ENCODE data around the gene IL1RAPL1.

DNA sequence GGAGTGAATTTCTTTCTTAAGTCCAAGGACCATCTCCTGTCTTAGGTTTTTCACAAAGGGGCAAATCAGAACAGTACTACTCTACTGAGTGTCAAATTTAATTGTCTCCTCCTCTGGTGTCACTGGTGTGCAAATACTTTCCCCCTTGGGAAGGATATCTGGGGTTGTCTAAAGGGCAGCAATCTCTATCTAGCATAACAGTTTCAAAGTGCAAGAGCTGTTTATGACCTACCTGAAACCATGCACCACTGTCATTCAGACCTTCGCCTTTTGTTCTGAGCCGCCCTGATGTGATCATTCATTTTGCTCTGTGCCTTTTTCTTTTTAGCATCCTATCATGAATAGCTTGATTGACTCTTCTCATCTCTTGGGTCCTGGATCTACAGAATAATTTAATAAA, 39.3 kb downstream of the IL1RAPL1 start:
- TF ChIP-seq OSR1 (CRISPR knock-in tag; IDR thresholded peaks at IDR 0.05), result no peak
- TF ChIP-seq ARNTL (CRISPR knock-in tag; IDR thresholded peaks at IDR 0.05; ENCODE audit: borderline replicate concordance, low read depth), result no peak
- no peak for TF ChIP-seq GLIS3 (CRISPR knock-in tag; IDR thresholded peaks at IDR 0.05)
- no peak for TF ChIP-seq RARB (CRISPR knock-in tag; IDR thresholded peaks at IDR 0.05)
- TF ChIP-seq, protein P1, sequence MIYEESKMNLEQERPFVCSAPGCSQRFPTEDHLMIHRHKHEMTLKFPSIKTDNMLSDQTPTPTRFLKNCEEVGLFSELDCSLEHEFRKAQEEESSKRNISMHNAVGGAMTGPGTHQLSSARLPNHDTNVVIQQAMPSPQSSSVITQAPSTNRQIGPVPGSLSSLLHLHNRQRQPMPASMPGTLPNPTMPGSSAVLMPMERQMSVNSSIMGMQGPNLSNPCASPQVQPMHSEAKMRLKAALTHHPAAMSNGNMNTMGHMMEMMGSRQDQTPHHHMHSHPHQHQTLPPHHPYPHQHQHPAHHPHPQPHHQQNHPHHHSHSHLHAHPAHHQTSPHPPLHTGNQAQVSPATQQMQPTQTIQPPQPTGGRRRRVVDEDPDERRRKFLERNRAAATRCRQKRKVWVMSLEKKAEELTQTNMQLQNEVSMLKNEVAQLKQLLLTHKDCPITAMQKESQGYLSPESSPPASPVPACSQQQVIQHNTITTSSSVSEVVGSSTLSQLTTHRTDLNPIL (CRISPR knock-in tag; IDR thresholded peaks at IDR 0.05; ENCODE audit: low read depth), result no peak
- no peak for TF ChIP-seq ZNF8 (CRISPR knock-in tag; IDR thresholded peaks at IDR 0.05)
- TF ChIP-seq BACH2 (CRISPR knock-in tag; IDR thresholded peaks at IDR 0.05; ENCODE audit: borderline replicate concordance), result no peak
- TF ChIP-seq, protein P2, sequence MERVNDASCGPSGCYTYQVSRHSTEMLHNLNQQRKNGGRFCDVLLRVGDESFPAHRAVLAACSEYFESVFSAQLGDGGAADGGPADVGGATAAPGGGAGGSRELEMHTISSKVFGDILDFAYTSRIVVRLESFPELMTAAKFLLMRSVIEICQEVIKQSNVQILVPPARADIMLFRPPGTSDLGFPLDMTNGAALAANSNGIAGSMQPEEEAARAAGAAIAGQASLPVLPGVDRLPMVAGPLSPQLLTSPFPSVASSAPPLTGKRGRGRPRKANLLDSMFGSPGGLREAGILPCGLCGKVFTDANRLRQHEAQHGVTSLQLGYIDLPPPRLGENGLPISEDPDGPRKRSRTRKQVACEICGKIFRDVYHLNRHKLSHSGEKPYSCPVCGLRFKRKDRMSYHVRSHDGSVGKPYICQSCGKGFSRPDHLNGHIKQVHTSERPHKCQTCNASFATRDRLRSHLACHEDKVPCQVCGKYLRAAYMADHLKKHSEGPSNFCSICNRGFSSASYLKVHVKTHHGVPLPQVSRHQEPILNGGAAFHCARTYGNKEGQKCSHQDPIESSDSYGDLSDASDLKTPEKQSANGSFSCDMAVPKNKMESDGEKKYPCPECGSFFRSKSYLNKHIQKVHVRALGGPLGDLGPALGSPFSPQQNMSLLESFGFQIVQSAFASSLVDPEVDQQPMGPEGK (CRISPR knock-in tag; IDR thresholded peaks at IDR 0.05; ENCODE audit: borderline replicate concordance), result no peak
- TF ChIP-seq, protein P3, sequence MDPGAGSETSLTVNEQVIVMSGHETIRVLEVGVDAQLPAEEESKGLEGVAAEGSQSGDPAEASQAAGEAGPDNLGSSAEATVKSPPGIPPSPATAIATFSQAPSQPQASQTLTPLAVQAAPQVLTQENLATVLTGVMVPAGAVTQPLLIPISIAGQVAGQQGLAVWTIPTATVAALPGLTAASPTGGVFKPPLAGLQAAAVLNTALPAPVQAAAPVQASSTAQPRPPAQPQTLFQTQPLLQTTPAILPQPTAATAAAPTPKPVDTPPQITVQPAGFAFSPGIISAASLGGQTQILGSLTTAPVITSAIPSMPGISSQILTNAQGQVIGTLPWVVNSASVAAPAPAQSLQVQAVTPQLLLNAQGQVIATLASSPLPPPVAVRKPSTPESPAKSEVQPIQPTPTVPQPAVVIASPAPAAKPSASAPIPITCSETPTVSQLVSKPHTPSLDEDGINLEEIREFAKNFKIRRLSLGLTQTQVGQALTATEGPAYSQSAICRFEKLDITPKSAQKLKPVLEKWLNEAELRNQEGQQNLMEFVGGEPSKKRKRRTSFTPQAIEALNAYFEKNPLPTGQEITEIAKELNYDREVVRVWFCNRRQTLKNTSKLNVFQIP (CRISPR knock-in tag; IDR thresholded peaks at IDR 0.05; ENCODE audit: borderline replicate concordance, low read depth), result no peak

Data from SK-N-SH treated with all-trans-retinoic acid at 6 μM for 48 hours (cell line).